ENCODE results near the gene CATSPERZ.

DNA sequence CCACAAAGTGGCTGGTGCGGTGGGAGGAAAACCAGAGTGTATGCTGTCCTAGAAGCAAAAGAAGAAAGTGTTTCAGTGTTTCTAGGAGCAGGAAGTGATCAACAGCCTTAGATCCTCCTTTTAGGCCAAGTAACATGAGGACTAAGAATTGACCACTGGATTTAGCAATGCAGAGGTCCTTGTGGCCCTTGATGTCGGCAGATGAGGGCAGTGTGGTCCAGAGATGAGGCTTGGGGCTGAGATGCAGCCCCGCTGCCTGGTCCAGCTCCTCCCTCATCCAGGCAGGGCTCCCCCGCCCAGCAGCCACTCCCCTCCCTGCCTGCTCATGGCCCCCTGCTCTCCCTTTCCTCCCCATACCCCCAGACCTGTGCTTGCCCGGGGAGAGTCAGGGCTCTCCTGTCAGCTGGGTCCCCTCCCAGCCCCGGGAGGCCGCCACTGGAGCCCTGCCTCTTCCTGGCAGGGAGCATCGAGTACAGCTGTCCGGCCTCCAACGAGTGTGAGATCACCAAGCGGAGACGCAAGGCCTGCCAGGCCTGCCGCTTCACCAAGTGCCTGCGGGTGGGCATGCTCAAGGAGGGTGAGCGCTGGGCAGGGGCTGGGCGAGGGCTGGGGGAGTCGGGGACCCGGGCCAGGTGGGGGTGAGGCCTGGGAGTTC, 13.5 kb downstream of the CATSPERZ start:
- TF ChIP-seq, protein P1, sequence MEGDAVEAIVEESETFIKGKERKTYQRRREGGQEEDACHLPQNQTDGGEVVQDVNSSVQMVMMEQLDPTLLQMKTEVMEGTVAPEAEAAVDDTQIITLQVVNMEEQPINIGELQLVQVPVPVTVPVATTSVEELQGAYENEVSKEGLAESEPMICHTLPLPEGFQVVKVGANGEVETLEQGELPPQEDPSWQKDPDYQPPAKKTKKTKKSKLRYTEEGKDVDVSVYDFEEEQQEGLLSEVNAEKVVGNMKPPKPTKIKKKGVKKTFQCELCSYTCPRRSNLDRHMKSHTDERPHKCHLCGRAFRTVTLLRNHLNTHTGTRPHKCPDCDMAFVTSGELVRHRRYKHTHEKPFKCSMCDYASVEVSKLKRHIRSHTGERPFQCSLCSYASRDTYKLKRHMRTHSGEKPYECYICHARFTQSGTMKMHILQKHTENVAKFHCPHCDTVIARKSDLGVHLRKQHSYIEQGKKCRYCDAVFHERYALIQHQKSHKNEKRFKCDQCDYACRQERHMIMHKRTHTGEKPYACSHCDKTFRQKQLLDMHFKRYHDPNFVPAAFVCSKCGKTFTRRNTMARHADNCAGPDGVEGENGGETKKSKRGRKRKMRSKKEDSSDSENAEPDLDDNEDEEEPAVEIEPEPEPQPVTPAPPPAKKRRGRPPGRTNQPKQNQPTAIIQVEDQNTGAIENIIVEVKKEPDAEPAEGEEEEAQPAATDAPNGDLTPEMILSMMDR (IDR thresholded peaks at IDR 0.05), result no peak
- TF ChIP-seq POLR2A (IDR thresholded peaks at IDR 0.05), result no peak
